Activated T-helper 9 cell treated with anti-CD3 and anti-CD28 coated beads, Interleukin-2, amount 50 U/mL, for 16 hours (primary cell): ENCODE data around the gene CDK2AP2.
"Not testable (repeated sequence)": the region's sequence is repeated elsewhere in the genome, so short reads cannot be mapped to it uniquely, and the experiment has no call there.

ENCODE experiments used
- DNase-seq: peaks from one replicate; pipeline ENCODE4 v3.0.0-alpha.2; 2020; ENCODE audit warnings: low read depth

The CDK2AP2 gene

GRCh38 chr11:67489885-67490726, 17.9 kb downstream of the CDK2AP2 start:
- no peak for DNase-seq

- no peak for DNase-seq
Measured at GRCh38 chr11:67489203-67489884, 18.6 kb downstream of the CDK2AP2 start.

GRCh38 chr11:67486481-67487195, 21.3 kb downstream of the CDK2AP2 start:
- peak; percentile 50 for DNase-seq

GRCh38 chr11:67485873-67486361, 22.0 kb downstream of the CDK2AP2 start:
- not testable (repeated sequence) for DNase-seq

GRCh38 chr11:67484847-67485311, 23.1 kb downstream of the CDK2AP2 start:
- DNase-seq = peak; percentile 54

- DNase-seq = no peak
Measured at GRCh38 chr11:67483831-67484665, 23.9 kb downstream of the CDK2AP2 start.

GRCh38 chr11:67482827-67483798, 24.8 kb downstream of the CDK2AP2 start, which contains the start of gene AIP:
Gene AIP, plus strand, starts transcription at chr11:67483026. Its CDS starts 133 bp downstream, at chr11:67483159.
- peak; percentile 93 for DNase-seq

- no peak for DNase-seq
Measured at GRCh38 chr11:67482275-67482826, 25.6 kb downstream of the CDK2AP2 start.

GRCh38 chr11:67477344-67478050, 30.5 kb downstream of the CDK2AP2 start:
- DNase-seq = not testable (repeated sequence)

- not testable (repeated sequence) for DNase-seq
Measured at GRCh38 chr11:67476692-67477091, 31.3 kb downstream of the CDK2AP2 start.

GRCh38 chr11:67472882-67473281, 35.1 kb downstream of the CDK2AP2 start:
- DNase-seq = no peak

GRCh38 chr11:67470337-67471002, 37.5 kb downstream of the CDK2AP2 start:
- DNase-seq = no peak

GRCh38 chr11:67469508-67469811, 38.5 kb downstream of the CDK2AP2 start:
- DNase-seq = no peak

- peak; percentile 88 for DNase-seq
Measured at GRCh38 chr11:67468759-67469507, 39.0 kb downstream of the CDK2AP2 start, which contains the start of gene TMEM134. Gene TMEM134, minus strand, starts transcription at chr11:67469251. Its CDS starts 59 bp downstream, at chr11:67469192.

GRCh38 chr11:67468456-67468758, 39.6 kb downstream of the CDK2AP2 start:
- no peak for DNase-seq

- DNase-seq = no peak
Measured at GRCh38 chr11:67468056-67468455, 39.9 kb downstream of the CDK2AP2 start.

GRCh38 chr11:67466962-67467771, 40.8 kb downstream of the CDK2AP2 start:
- DNase-seq = no peak
